ENCODE measurements around the gene SEC14L6. TPM values are rescaled to one million over a fixed set of nuclear protein-coding genes. Genes with fewer than 3 reads are reported as not detected.

SEC14L6 gene
- total RNA-seq, 1 experiment from 2014 or later = not detected

- DNase-seq (ENCODE audit: low spot score) = no peak
Observed at GRCh38 chr22:30537083-30537731, 9.3 kb downstream of the SEC14L6 start.

GRCh38 chr22:30535182-30535581, 11.4 kb downstream of the SEC14L6 start:
- no peak for DNase-seq (ENCODE audit: low spot score)

GRCh38 chr22:30531651-30532608, 14.6 kb downstream of the SEC14L6 start:
- no peak for DNase-seq (ENCODE audit: low spot score)

- no peak for DNase-seq (ENCODE audit: low spot score)
Observed at GRCh38 chr22:30526656-30527055, 19.9 kb downstream of the SEC14L6 start.

- DNase-seq (ENCODE audit: low spot score) = no peak
Observed at GRCh38 chr22:30523646-30524489, 22.7 kb downstream of the SEC14L6 start.

- no peak for DNase-seq (ENCODE audit: low spot score)
Observed at GRCh38 chr22:30521368-30522156, 25.0 kb downstream of the SEC14L6 start.

GRCh38 chr22:30519842-30520425, 26.6 kb downstream of the SEC14L6 start:
- DNase-seq (ENCODE audit: low spot score) = no peak

- no peak for DNase-seq (ENCODE audit: low spot score)
Observed at GRCh38 chr22:30516731-30517130, 29.8 kb downstream of the SEC14L6 start.

GRCh38 chr22:30516273-30516672, 30.3 kb downstream of the SEC14L6 start:
- no peak for DNase-seq (ENCODE audit: low spot score)

GRCh38 chr22:30514252-30514651, 32.3 kb downstream of the SEC14L6 start:
- DNase-seq (ENCODE audit: low spot score) = no peak

- no peak for DNase-seq (ENCODE audit: low spot score)
Observed at GRCh38 chr22:30513462-30513861, 33.1 kb downstream of the SEC14L6 start.

- no peak for DNase-seq (ENCODE audit: low spot score)
Observed at GRCh38 chr22:30511911-30512310, 34.6 kb downstream of the SEC14L6 start.

GRCh38 chr22:30511109-30511508, 35.4 kb downstream of the SEC14L6 start:
- no peak for DNase-seq (ENCODE audit: low spot score)

- no peak for DNase-seq (ENCODE audit: low spot score)
Observed at GRCh38 chr22:30508216-30508615, 38.3 kb downstream of the SEC14L6 start.

GRCh38 chr22:30507670-30508069, 38.9 kb downstream of the SEC14L6 start:
- no peak for DNase-seq (ENCODE audit: low spot score)

- no peak for DNase-seq (ENCODE audit: low spot score)
Observed at GRCh38 chr22:30506507-30506968, 40.0 kb downstream of the SEC14L6 start.

GRCh38 chr22:30503551-30503950, 43.0 kb downstream of the SEC14L6 start:
- DNase-seq (ENCODE audit: low spot score) = no peak

GRCh38 chr22:30502911-30503310, 43.6 kb downstream of the SEC14L6 start:
- DNase-seq (ENCODE audit: low spot score) = no peak

- DNase-seq (ENCODE audit: low spot score) = no peak
Observed at GRCh38 chr22:30502153-30502552, 44.4 kb downstream of the SEC14L6 start.

GRCh38 chr22:30500628-30501027, 45.9 kb downstream of the SEC14L6 start:
- DNase-seq (ENCODE audit: low spot score) = no peak
